Prostate gland (tissue), 2 donors: ENCODE results near the gene GET3. TPM values are rescaled to one million over a fixed set of nuclear protein-coding genes. Genes with fewer than 3 reads are reported as not detected.

Experiments
- DNase-seq: peaks from one replicate; pipeline ENCODE4 v3.0.0-alpha.2; 2019; ENCODE audit warnings: low spot score
- H3K27ac ChIP-seq, 2 donors: fragments of 200-600 bp; sonication (generic); 2 replicates each; pipeline ENCODE4 v1.5.1; 2017 to 2019
- H3K27me3 ChIP-seq: fragments of 200-600 bp; sonication (generic); replicated peaks from 2 replicates; pipeline ENCODE4 v1.5.1; 2019; ENCODE audit not compliant: insufficient read depth
- H3K36me3 ChIP-seq, 2 donors: fragments of 200-600 bp; sonication (generic); 1 replicate in 1 of 2; 2 replicates in 1 of 2; pipeline versions ENCODE4 v1.5.1 to v1.8.1; 2017 to 2019
- H3K4me1 ChIP-seq: fragments of 200-600 bp; sonication (generic); replicated peaks from 2 replicates; pipeline ENCODE4 v1.5.1; 2019
- H3K4me3 ChIP-seq, 2 donors: fragments of 200-600 bp; sonication (generic); 2 replicates each; pipeline ENCODE4 v1.5.1; 2017 to 2019
- H3K9me3 ChIP-seq: fragments of 200-600 bp; sonication (generic); 2 replicates; pipeline ENCODE4 v1.5.1; 2017
- CTCF ChIP-seq, 4 experiments: fragments of 200-600 bp in 2 of 4; fragments of 450-650 bp in 2 of 4; sonication (generic) in 2 of 4; IDR thresholded peaks; 1 replicate in 3 of 4; 2 replicates in 1 of 4; pipeline ENCODE4 v1.5.1; 2016 to 2019; ENCODE audit warnings: antibody characterized with exemption in 4 of 4, mild to moderate bottlenecking in 2 of 4, moderate library complexity in 2 of 4
- POLR2A ChIP-seq: fragments of 450-650 bp; IDR thresholded peaks from one replicate; pipeline ENCODE4 v1.6.1; 2016; ENCODE audit warnings: antibody characterized with exemption, mild to moderate bottlenecking
- POLR2AphosphoS5 ChIP-seq: sonication (generic); formaldehyde crosslinking; IDR thresholded peaks from one replicate; pipeline ENCODE4 v1.6.1; 2017; ENCODE audit warnings: antibody characterized with exemption
- WGBS: methylation state at CpG from one replicate; pipeline ENCODE4 v1.1.5; 2018; 5-methylcytosine and 5-hydroxymethylcytosine counted together
- intact Hi-C: fragments of 100-400 bp; cut with DNase I; formaldehyde crosslinking; loops from one replicate; pipeline ENCODE4 v1.14.2; 2022
- total RNA-seq, 2 donors: library from RNA; depleted of rRNA; stranded (reverse); fragments of >200 nt; gene quantifications; one replicate each; pipeline ENCODE4 v1.1.0, GENCODE V29; 2016

The GET3 gene
- total RNA-seq, 2 donors from 2014 or later: 65.4 to 82.1 TPM

GRCh38 chr19:12698138-12698537, 39.2 kb upstream of the GET3 start:
- intact Hi-C loops: no loop called here
- H3K36me3 ChIP-seq: peaks cover 12 to 21% of the 10 kb centered on the region in 2 donors

DNA sequence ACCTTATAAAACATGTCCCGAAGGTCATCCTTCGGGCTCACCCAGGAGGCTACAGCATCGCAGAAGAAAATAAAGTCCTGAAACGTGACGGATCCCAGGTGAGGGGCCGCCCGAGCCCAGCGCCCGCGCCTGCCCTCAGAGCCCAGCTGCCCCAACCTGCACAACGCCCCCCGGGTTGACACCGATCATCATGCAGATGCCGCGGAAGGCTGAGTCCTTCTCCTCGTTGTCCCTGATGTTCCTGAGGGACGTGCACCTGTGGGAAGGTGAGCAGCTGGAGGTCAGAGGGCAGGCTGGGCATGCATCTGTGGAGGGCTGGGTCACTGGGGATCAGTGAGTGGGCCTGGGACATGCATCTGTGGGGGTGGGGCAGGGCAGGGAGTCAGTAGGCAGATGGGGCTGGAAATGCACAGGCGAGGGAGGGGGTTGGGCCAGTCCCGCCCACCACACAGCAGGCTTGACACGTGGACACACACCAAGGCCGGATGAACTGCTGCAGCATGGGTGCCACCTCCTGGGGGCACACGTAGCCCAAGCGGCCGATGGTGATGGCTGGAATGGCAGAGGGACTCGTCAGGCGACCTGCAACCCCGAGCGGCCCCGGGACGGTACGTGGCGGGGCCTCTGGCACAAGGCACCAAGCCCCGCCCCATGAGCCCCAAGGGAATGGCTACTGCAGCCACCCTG, 35.6 kb upstream of the GET3 start:
- H3K36me3 ChIP-seq: peaks cover 30 to 38% of the 10 kb centered on the region in 2 donors
- DNase-seq: no peak

More at GRCh38 chr19:12698138-12698537, 39.2 kb upstream of the GET3 start:
- DNase-seq: no peak
- peaks cover 9% of the 10 kb centered on the region for H3K4me1 ChIP-seq
- H3K27me3 ChIP-seq: no peaks in the 10 kb centered on the region
- TF ChIP-seq CTCF (IDR thresholded peaks at IDR 0.05) (no peak), POLR2A (no peak), POLR2AphosphoS5 (no peak)
- H3K4me3 ChIP-seq: no peak overlapping the region
- no peaks in the 10 kb centered on the region for H3K9me3 ChIP-seq
- H3K27ac ChIP-seq: no peak overlapping the region
- WGBS: 74% methylated on average over 6 of the region's 6 CpGs

GRCh38 chr19:12703046-12703445, 34.3 kb upstream of the GET3 start:
- no peak for DNase-seq
- Histone ChIP-seq H3K27me3 (no peaks in the 10 kb centered on the region), H3K27ac (no peak overlapping the region), H3K4me1 (no peaks in the 10 kb centered on the region), H3K9me3 (no peaks in the 10 kb centered on the region), H3K4me3 (no peak overlapping the region), H3K36me3 (peaks cover 34 to 38% of the 10 kb centered on the region in 2 donors)
- intact Hi-C loops: no loop called here
- TF ChIP-seq CTCF (IDR thresholded peaks at IDR 0.05) (no peak), POLR2A (no peak), POLR2AphosphoS5 (no peak)
- 63% methylated on average over 9 of the region's 9 CpGs for WGBS

More for the DNA sequence above, 35.6 kb upstream of the GET3 start:
- Histone ChIP-seq H3K4me1 (no peaks in the 10 kb centered on the region), H3K9me3 (no peaks in the 10 kb centered on the region), H3K27me3 (no peaks in the 10 kb centered on the region), H3K27ac (no peak overlapping the region), H3K4me3 (no peak overlapping the region)
- 85% methylated on average over 32 of the region's 33 CpGs for WGBS
- TF ChIP-seq CTCF (IDR thresholded peaks at IDR 0.05): no peak
- no peak for TF ChIP-seq POLR2A
- TF ChIP-seq POLR2AphosphoS5: no peak
- intact Hi-C loops: no loop called here

DNA sequence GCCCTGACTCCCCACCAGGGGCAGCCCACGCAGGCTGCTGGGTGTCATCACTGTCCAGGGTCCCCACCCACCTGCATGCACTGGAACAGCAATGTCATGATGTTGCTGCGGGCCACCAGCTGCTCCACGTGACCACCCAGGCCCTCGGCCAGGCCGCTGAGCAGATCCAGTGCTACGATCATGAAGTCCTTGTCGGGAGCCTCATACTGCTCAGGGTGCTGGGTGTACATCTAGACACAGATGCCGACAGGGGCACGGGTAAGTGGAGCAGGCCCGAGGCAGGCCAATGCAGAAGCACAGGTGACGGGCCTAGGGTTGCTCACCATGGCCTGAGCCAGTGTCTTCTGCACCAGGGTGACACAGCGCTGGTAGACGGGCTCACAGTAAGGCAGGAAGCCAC, 32.1 kb upstream of the GET3 start:
- no peak for DNase-seq
- TF ChIP-seq POLR2A (no peak), CTCF (IDR thresholded peaks at IDR 0.05) (no peak), POLR2AphosphoS5 (no peak)
- H3K4me1 ChIP-seq: no peaks in the 10 kb centered on the region
- peaks cover 34 to 39% of the 10 kb centered on the region in 2 donors for H3K36me3 ChIP-seq
- no peak overlapping the region for H3K4me3 ChIP-seq
- no peaks in the 10 kb centered on the region for H3K9me3 ChIP-seq
- no peaks in the 10 kb centered on the region for H3K27me3 ChIP-seq
- H3K27ac ChIP-seq: no peak overlapping the region
- intact Hi-C loops: no loop called here
- 93% methylated on average over 12 of the region's 13 CpGs for WGBS

- H3K4me3 ChIP-seq: no peak overlapping the region
- H3K27me3 ChIP-seq: no peaks in the 10 kb centered on the region
- no peaks in the 10 kb centered on the region for H3K4me1 ChIP-seq
- H3K27ac ChIP-seq: no peak overlapping the region
- H3K9me3 ChIP-seq: no peaks in the 10 kb centered on the region
- no peak for DNase-seq
- intact Hi-C loops: no loop called here
- no peak for TF ChIP-seq CTCF (IDR thresholded peaks at IDR 0.05)
- no peak for TF ChIP-seq POLR2AphosphoS5
- TF ChIP-seq POLR2A: no peak
- H3K36me3 ChIP-seq: peaks cover 34 to 41% of the 10 kb centered on the region in 2 donors
- WGBS: 89% methylated on average over 29 of the region's 29 CpGs
Measured at GRCh38 chr19:12705654-12706331, 31.5 kb upstream of the GET3 start.
